ENCODE data around the gene IGFN1.

IGFN1 gene

DNA sequence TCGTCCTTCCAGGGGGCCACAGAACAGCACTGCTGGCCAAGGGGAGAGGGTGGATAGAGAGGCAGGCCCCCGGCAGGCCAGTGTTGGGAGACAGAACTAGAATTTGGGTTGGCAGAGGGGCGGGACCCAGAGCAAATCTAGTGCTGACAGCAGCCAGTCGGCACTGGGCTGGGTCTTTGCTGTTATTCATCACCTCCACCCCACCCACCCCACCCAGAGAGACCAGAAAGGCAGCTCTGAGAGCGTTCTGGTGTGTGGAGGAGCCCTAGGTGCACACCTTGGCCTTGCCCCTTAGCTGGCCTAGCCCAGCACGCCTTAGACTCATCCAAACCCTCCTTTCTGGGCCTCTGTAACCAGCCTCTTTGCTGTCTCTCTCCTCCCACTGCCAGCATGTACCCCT, 86.3 kb downstream of the IGFN1 start:
- no peak for DNase-seq
- intact Hi-C loops (cut with DNase I): no loop called here

DNA sequence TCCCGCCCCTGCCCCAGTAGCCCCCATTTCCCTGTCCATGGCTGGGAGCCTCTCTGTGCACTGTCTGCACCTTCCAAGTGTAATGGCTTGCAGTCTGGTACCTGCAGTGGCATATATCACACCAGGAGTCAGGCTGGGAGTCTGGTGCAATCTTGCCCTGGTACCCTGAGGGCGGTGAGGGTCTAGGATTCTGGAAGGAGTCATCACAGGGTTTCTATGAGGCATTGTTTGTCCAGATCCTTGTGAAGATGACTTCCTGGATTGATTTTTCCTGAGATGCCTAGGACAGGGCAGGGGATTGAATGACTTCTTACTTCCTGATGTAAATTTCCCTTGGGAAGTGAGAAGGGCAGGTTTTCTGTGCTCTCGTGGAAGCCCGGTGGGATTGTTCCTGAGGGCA, 86.8 kb downstream of the IGFN1 start:
- intact Hi-C loops (cut with DNase I): no loop called here

More for the DNA sequence above, 86.8 kb downstream of the IGFN1 start:
- no peak for DNase-seq

Measured in posterior cingulate gyrus (tissue), 11 donors.